AG04449 (cell line): ENCODE data around the gene FAHD1.
A peak's percentile ranks its signal among the peaks of the same experiment; 100 is the strongest.

Experiments used
- CTCF ChIA-PET: fragments of 350-600 bp; formaldehyde crosslinking; extraction: SDS; loops from one replicate; lab custom pipeline; 2021; ENCODE audit warnings: antibody characterized with exemption; lab: Yijun Ruan, JAX
- POLR2A ChIA-PET: fragments of 400-600, 350-600 bp; formaldehyde crosslinking; extraction: SDS; loops from one replicate; lab custom pipeline; 2020; ENCODE audit warnings: antibody characterized with exemption, inconsistent platforms; lab: Yijun Ruan, JAX
- DNase-seq: peaks from one replicate; pipeline ENCODE4 v3.0.0-alpha.2; 2010; ENCODE audit warnings: low read depth, low spot score
- H3K4me3 ChIP-seq: 2 replicates; pipeline ENCODE4 v1.5.1; 2011; ENCODE audit warnings: low read depth, mild to moderate bottlenecking, control low read depth, low read length
- CTCF ChIP-seq: IDR thresholded peaks from one replicate; pipeline ENCODE4 v1.5.1; 2011; ENCODE audit warnings: mild to moderate bottlenecking, moderate library complexity, low read length, control low read depth, inconsistent platforms; ENCODE audit not compliant: insufficient read depth; ENCODE audit errors: missing control alignments

Gene FAHD1

GRCh38 chr16:1861730-1862129 is 34.7 kb downstream of the FAHD1 start:
- CTCF ChIA-PET, result interaction anchor here (0.9 to 25.0 kb wide), 7 partner anchors 9 to 122 kb away, joined by 3 to 345 read pairs (median 4); partner anchors contain the start of gene GFER
- no peak overlapping the region for H3K4me3 ChIP-seq
- TF ChIP-seq CTCF, result no peak
- POLR2A ChIA-PET, result no interaction called here
- DNase-seq, result no peak

GRCh38 chr16:1862394-1862793 is 35.4 kb downstream of the FAHD1 start:
- no peak for TF ChIP-seq CTCF
- no peak for DNase-seq
- H3K4me3 ChIP-seq, result no peak overlapping the region
- POLR2A ChIA-PET, result interaction anchor here (0.7 to 1.0 kb wide), 2 partner anchors 67 to 102 kb away, joined by 3 to 4 read pairs; partner anchors contain the start of gene RPS2
- CTCF ChIA-PET, result interaction anchor here (0.9 to 25.0 kb wide), 14 partner anchors 9 to 121 kb away, joined by 3 to 345 read pairs (median 4); partner anchors contain the start of gene GFER

GRCh38 chr16:1863681-1864460 is 36.9 kb downstream of the FAHD1 start:
- POLR2A ChIA-PET, result no interaction called here
- CTCF ChIA-PET, result interaction anchor here (0.6 to 25.0 kb wide), 27 partner anchors 10 to 117 kb away, joined by 3 to 345 read pairs (median 4); partner anchors contain the start of gene NOXO1

GRCh38 chr16:1865902-1866690 is 39.1 kb downstream of the FAHD1 start:
- POLR2A ChIA-PET, result no interaction called here
- CTCF ChIA-PET, result interaction anchor here (0.8 to 25.0 kb wide), 9 partner anchors 9 to 275 kb away, joined by 3 to 345 read pairs (median 3); no protein-coding TSS in a partner anchor
- H3K4me3 ChIP-seq, result no peak overlapping the region
- no peak for TF ChIP-seq CTCF
- no peak for DNase-seq

More at GRCh38 chr16:1863681-1864460, 36.9 kb downstream of the FAHD1 start:
- peak; percentile 24 for TF ChIP-seq CTCF
- peak; percentile 4 for DNase-seq
- no peak overlapping the region for H3K4me3 ChIP-seq

- peak; percentile 21 for DNase-seq
- H3K4me3 ChIP-seq, result no peak overlapping the region
- ChIA-PET POLR2A (no interaction called here), CTCF (interaction anchor here (1.1 to 25.0 kb wide), 2 partner anchors 12 to 59 kb away, joined by 3 to 345 read pairs; no protein-coding TSS in a partner anchor)
- no peak for TF ChIP-seq CTCF
Measured at GRCh38 chr16:1870365-1871082, 43.5 kb downstream of the FAHD1 start.
